Naive thymus-derived CD4-positive, alpha-beta T cell (primary cell): Measurements from ENCODE around the gene ARFGAP2. TPM values are rescaled to one million over a fixed set of nuclear protein-coding genes. Genes with fewer than 3 reads are reported as not detected.
"Not testable (repeated sequence)": the region's sequence is repeated elsewhere in the genome, so short reads cannot be mapped to it uniquely, and the experiment has no call there.

Source experiments
- ATAC-seq: fragments of 150-1000 bp; cut with Tn5 transposase; 2 replicates; pipeline ENCODE4 v1.10.0; 2021; ENCODE audit warnings: mild to moderate bottlenecking, moderate library complexity
- CTCF ChIA-PET: fragments of 350-600 bp; sonication (Branson Sonifier 250); formaldehyde crosslinking; loops from one replicate; lab custom pipeline; 2021; ENCODE audit warnings: antibody characterized with exemption; lab: Charles Lee
- POLR2A ChIA-PET: fragments of 350-600 bp; sonication (Branson Sonifier 250); formaldehyde crosslinking; loops from one replicate; lab custom pipeline; 2021; ENCODE audit warnings: antibody characterized with exemption, inconsistent platforms; lab: Charles Lee
- DNase-seq, 9 donors: peaks; one replicate each; pipeline versions ENCODE4 v3.0.0 to v3.0.0-alpha.2; 2020 to 2022; ENCODE audit warnings: mixed read lengths in 1 of 9
- H3K27ac ChIP-seq: one replicate; pipeline ENCODE4 v1.7.0; 2013; ENCODE audit warnings: mild to moderate bottlenecking, low read depth, low read length, moderate library complexity
- H3K27me3 ChIP-seq, 2 donors: one replicate each; pipeline ENCODE4 v1.7.0; 2013; ENCODE audit warnings: low read length in 2 of 2, mild to moderate bottlenecking in 2 of 2, moderate library complexity in 2 of 2; ENCODE audit not compliant: control insufficient read depth in 2 of 2, insufficient read depth in 2 of 2
- H3K36me3 ChIP-seq, 3 experiments: 1 replicate in 2 of 3; 2 replicates in 1 of 3; pipeline ENCODE4 v1.7.0; 2013; ENCODE audit warnings: low read length in 3 of 3, mild to moderate bottlenecking in 3 of 3, moderate library complexity in 1 of 3; ENCODE audit not compliant: insufficient read depth in 3 of 3, control insufficient read depth in 2 of 3
- H3K4me1 ChIP-seq, 2 donors: one replicate each; pipeline ENCODE4 v1.7.0; 2013; ENCODE audit warnings: low read length in 2 of 2, mild to moderate bottlenecking in 2 of 2, moderate library complexity in 1 of 2; ENCODE audit not compliant: control insufficient read depth in 2 of 2, insufficient read depth in 2 of 2
- H3K4me3 ChIP-seq: 2 replicates; pipeline ENCODE4 v1.7.0; 2013; ENCODE audit warnings: mild to moderate bottlenecking, low read length
- H3K9me3 ChIP-seq, 3 experiments: 1 replicate in 2 of 3; 2 replicates in 1 of 3; pipeline ENCODE4 v1.7.0; 2013; ENCODE audit warnings: low read length in 3 of 3; ENCODE audit not compliant: control insufficient read depth in 2 of 3
- H3K27ac Mint-ChIP-seq, 9 donors: one replicate each; pipeline ENCODE4 v1.8.0; 2020 to 2022; ENCODE audit warnings: mixed read lengths in 9 of 9, mild to moderate bottlenecking in 8 of 9, moderate library complexity in 5 of 9, inconsistent platforms in 2 of 9
- H3K27me3 Mint-ChIP-seq, 5 donors: one replicate each; pipeline ENCODE4 v1.8.0; 2021 to 2022; ENCODE audit warnings: mixed read lengths in 5 of 5, mild to moderate bottlenecking in 1 of 5
- H3K36me3 Mint-ChIP-seq, 5 donors: one replicate each; pipeline ENCODE4 v1.8.0; 2020 to 2022; ENCODE audit warnings: mixed read lengths in 5 of 5, mild to moderate bottlenecking in 3 of 5, inconsistent platforms in 1 of 5
- H3K4me1 Mint-ChIP-seq, 7 donors: one replicate each; pipeline ENCODE4 v1.8.0; 2020 to 2022; ENCODE audit warnings: mixed read lengths in 7 of 7, mild to moderate bottlenecking in 3 of 7, inconsistent platforms in 1 of 7
- H3K4me3 Mint-ChIP-seq, 10 donors: one replicate each; pipeline ENCODE4 v1.8.0; 2020 to 2022; ENCODE audit warnings: mild to moderate bottlenecking in 10 of 10, mixed read lengths in 10 of 10, moderate library complexity in 6 of 10, inconsistent platforms in 2 of 10
- H3K9me3 Mint-ChIP-seq, 11 donors: one replicate each; pipeline ENCODE4 v1.8.0; 2020 to 2022; ENCODE audit warnings: mixed read lengths in 11 of 11, mild to moderate bottlenecking in 4 of 11, inconsistent platforms in 1 of 11, moderate library complexity in 1 of 11
- intact Hi-C, 2 donors: fragments of 100-400 bp; cut with micrococcal nuclease; formaldehyde crosslinking; loops; one replicate each; pipeline ENCODE4 v1.15.1; 2023
- polyA plus RNA-seq, 2 donors: library from polyadenylated mRNA; unstranded; fragments of 300-500 nt; fragmentation: Illumina TruSeq; gene quantifications; one replicate each; pipeline ENCODE4 v1.2.3, GENCODE V29; 2021
- total RNA-seq, 6 experiments: library from RNA in 5 of 6; stranded (reverse) in 5 of 6; gene quantifications; 1 replicate in 5 of 6; 2 replicates in 1 of 6; pipeline ENCODE4 v1.2.3 and lab custom pipeline; 2021 to 2026

Gene ARFGAP2
- total and polyA plus RNA-seq, 7 experiments from 2014 or later: 107 to 220 (median 145) TPM

DNA sequence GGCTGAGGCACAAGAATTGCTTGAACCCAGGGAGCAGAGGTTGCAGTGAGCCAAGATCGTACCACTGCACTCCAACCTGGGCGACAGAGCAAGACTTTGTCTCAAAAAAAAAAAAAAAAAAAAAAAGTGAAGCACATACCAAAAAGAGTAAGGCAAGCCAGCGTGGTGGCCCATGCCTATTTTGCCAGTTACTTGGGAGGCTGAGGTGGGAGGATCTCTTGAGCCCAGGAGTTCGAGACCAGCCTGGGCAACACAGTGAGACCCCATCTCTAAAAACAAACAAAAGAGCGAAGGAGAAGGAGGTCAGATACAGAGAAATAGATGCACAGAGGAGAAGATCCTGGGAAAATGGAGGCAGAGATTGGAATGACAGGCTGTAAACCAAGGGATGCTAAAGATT is 29.9 kb upstream of the ARFGAP2 start:
- H3K27ac Mint-ChIP-seq, intact Hi-C loops, H3K4me3 Mint-ChIP-seq, H3K36me3 Mint-ChIP-seq, H3K9me3 ChIP-seq, H3K4me1 Mint-ChIP-seq, ATAC-seq, H3K36me3 ChIP-seq, H3K4me1 ChIP-seq, CTCF ChIA-PET, H3K9me3 Mint-ChIP-seq, POLR2A ChIA-PET, DNase-seq, H3K4me3 ChIP-seq, H3K27ac ChIP-seq, H3K27me3 ChIP-seq: not testable (repeated sequence)
- H3K27me3 Mint-ChIP-seq: peaks cover 0 to 17% (median 0%) of the 10 kb centered on the region in 5 donors

DNA sequence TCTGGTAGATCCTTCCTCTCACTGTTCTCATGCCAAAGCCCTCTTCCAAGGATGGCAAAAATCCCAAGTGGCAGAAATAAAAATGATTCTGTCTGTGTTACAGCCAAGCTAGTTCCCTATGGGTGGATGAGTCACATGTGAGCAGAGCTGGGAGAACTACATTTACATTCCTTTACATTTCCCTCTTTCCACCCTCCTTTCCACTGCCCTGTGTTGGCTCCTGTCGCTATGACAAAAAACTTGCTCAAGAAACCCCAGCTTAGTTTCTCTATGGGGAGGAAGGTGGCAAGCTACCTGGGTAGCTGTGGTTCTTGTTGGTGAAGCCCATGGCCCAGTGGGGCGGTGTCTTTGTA is 27.9 kb upstream of the ARFGAP2 start:
- CTCF ChIA-PET: no interaction called here
- H3K27ac Mint-ChIP-seq: peak overlapping the region in 1 of 9 donors; percentile 46
- Histone ChIP-seq H3K4me1 (no peaks in the 10 kb centered on the region), H3K27ac (no peak overlapping the region), H3K9me3 (no peaks in the 10 kb centered on the region), H3K36me3 (no peaks in the 10 kb centered on the region), H3K27me3 (no peaks in the 10 kb centered on the region), H3K4me3 (no peak overlapping the region)
- intact Hi-C loops: no loop called here
- POLR2A ChIA-PET: interaction anchor here (0.6 to 1.2 kb wide), 2 partner anchors 48 to 138 kb away, joined by 3 read pairs; no protein-coding TSS in a partner anchor
- peaks cover 0 to 22% (median 0%) of the 10 kb centered on the region in 5 donors for H3K27me3 Mint-ChIP-seq
- H3K4me1 Mint-ChIP-seq: no peaks in the 10 kb centered on the region
- ATAC-seq: no peak
- H3K36me3 Mint-ChIP-seq: no peaks in the 10 kb centered on the region
- no peak overlapping the region for H3K4me3 Mint-ChIP-seq
- H3K9me3 Mint-ChIP-seq: no peaks in the 10 kb centered on the region
- DNase-seq: no peak

DNA sequence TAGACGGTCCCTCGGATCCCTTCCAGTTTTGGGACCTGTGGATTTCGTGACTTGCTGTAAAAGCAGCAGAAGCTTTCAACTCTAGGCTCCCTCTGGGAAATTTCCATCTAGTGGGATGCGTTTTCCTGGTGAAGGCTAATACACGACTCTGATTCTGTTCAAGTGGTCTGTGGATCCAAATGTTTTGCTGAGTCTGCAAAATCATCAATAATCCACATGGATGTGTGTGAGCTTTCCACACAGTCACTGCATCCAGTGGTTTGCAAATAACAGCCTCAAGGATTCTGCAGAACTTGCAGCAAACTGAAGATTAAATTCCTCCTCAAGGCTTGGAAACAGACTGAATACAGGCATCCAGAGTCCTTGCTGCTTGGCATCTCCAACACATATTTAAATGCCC is 25.9 kb upstream of the ARFGAP2 start:
- ATAC-seq (no peak), DNase-seq (no peak)
- no peaks in the 10 kb centered on the region for H3K9me3 Mint-ChIP-seq
- H3K36me3 Mint-ChIP-seq: no peaks in the 10 kb centered on the region
- peaks cover 0 to 30% (median 0%) of the 10 kb centered on the region in 5 donors for H3K27me3 Mint-ChIP-seq
- H3K36me3 ChIP-seq: no peaks in the 10 kb centered on the region
- H3K27ac Mint-ChIP-seq: no peak overlapping the region
- intact Hi-C loops: no loop called here
- no peak overlapping the region for H3K4me3 ChIP-seq
- H3K4me3 Mint-ChIP-seq: no peak overlapping the region
- no peaks in the 10 kb centered on the region for H3K27me3 ChIP-seq
- no peaks in the 10 kb centered on the region for H3K4me1 ChIP-seq
- H3K27ac ChIP-seq: no peak overlapping the region
- ChIA-PET POLR2A (no interaction called here), CTCF (no interaction called here)
- H3K9me3 ChIP-seq: no peaks in the 10 kb centered on the region
- no peaks in the 10 kb centered on the region for H3K4me1 Mint-ChIP-seq

DNA sequence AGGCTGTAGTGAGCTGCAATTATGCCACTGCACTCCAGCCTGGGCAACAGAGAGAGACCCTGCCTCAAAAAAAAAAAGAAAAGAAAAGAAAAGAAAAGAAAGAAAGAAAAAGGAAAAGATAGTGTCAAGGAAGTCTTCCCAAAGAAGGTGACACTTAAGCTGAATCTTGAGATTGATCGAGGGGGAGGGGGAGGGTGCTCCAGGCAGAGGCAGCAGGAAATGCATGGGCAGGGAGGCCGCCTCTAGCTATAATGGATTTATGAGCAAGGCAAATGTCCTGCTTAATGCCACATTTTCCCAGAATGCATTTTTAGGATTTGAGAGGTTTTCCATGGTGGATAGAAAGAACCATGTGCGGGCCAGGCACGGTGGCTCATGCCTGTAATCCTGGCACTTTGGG is 24.3 kb upstream of the ARFGAP2 start:
- Histone ChIP-seq H3K4me1 (no peaks in the 10 kb centered on the region), H3K36me3 (no peaks in the 10 kb centered on the region), H3K27ac (no peak overlapping the region), H3K9me3 (no peaks in the 10 kb centered on the region), H3K4me3 (no peak overlapping the region), H3K27me3 (no peaks in the 10 kb centered on the region)
- H3K27ac Mint-ChIP-seq: no peak overlapping the region
- peaks cover 0 to 28% (median 0%) of the 10 kb centered on the region in 5 donors for H3K27me3 Mint-ChIP-seq
- H3K4me1 Mint-ChIP-seq: no peaks in the 10 kb centered on the region
- intact Hi-C loops: no loop called here
- CTCF ChIA-PET: no interaction called here
- no peak for ATAC-seq
- no peak overlapping the region for H3K4me3 Mint-ChIP-seq
- POLR2A ChIA-PET: no interaction called here
- no peaks in the 10 kb centered on the region for H3K36me3 Mint-ChIP-seq
- H3K9me3 Mint-ChIP-seq: no peaks in the 10 kb centered on the region
- DNase-seq: no peak

DNA sequence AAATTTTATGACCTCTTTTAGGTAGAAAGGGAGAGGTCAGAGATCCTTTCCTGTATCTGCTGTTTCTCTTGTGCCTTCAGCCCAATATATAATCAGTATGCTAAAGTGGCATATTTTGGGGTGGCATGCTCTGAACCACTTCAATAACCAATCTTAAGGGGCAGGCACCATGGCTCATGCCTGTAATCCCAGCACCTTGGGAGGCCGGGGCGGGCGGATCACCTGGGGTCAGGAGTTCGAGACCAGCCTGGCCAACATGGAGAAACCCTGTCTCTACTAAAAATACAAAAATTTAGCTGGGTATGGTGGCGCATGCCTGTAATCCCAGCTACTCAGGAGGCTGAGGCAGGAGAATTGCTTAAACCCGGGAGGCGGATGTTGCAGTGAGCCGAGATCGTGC is 21.5 kb upstream of the ARFGAP2 start:
- H3K4me3 Mint-ChIP-seq, intact Hi-C loops, DNase-seq, CTCF ChIA-PET, H3K9me3 ChIP-seq, H3K9me3 Mint-ChIP-seq, H3K36me3 Mint-ChIP-seq, H3K27ac Mint-ChIP-seq, H3K4me1 ChIP-seq, H3K27ac ChIP-seq, POLR2A ChIA-PET, H3K4me3 ChIP-seq, H3K36me3 ChIP-seq, ATAC-seq, H3K4me1 Mint-ChIP-seq, H3K27me3 ChIP-seq: not testable (repeated sequence)
- H3K27me3 Mint-ChIP-seq: peaks cover 0 to 30% (median 0%) of the 10 kb centered on the region in 5 donors

DNA sequence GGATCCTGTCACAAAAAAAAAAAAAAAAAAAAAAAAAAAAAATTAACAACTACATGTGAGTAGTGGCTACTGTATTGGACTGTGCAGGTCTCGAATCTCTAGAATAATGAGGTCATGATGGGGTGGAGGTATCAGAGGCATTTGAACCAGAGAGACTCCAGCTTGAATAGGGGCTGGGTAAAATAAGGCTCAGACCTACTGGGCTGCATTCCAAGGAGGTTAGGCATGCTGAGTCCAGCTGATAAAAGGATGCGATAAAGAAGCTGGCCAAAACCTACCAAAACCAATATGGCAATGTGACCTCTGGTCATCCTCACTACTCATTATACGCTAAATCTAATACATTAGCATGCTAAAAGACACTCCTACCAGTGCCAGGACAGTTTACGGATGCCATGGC is 15.4 kb upstream of the ARFGAP2 start:
- CTCF ChIA-PET: no interaction called here
- POLR2A ChIA-PET: interaction anchor here (0.6 to 1.2 kb wide), 3 partner anchors 15 to 422 kb away, joined by 3 to 6 read pairs (median 3); no protein-coding TSS in a partner anchor
- Histone ChIP-seq H3K27ac (no peak overlapping the region), H3K4me3 (no peak overlapping the region), H3K27me3 (no peaks in the 10 kb centered on the region), H3K9me3 (no peaks in the 10 kb centered on the region), H3K36me3 (no peaks in the 10 kb centered on the region), H3K4me1 (peaks cover under 1 to 1% of the 10 kb centered on the region in 2 donors)
- ATAC-seq (no peak), DNase-seq (no peak)
- Mint-ChIP-seq H3K9me3 (no peaks in the 10 kb centered on the region), H3K27me3 (peaks cover 0 to 49% (median 6%) of the 10 kb centered on the region in 5 donors), H3K4me1 (peaks cover 0 to 4% (median 0%) of the 10 kb centered on the region in 7 donors), H3K27ac (no peak overlapping the region), H3K36me3 (no peaks in the 10 kb centered on the region), H3K4me3 (no peak overlapping the region)
- intact Hi-C loops: no loop called here

DNA sequence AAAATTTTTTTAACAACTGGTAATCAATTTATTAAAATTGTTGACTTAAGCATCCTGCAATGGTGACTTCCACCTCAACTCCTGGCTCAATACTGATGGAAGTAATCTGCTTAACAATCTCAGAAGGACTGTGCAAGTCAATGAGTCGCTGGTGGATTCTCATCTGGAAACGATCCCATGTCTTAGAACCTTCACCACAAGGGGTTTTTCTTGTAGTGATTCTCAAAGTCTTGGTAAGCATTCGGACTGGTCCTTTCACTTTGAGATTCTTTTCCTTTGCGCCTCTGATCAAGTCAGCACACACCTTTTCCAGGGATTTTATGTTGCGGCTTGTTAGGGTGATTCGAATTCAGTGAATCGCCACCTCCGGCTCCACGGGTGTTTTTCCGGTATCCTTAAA is 14.5 kb upstream of the ARFGAP2 start:
- H3K9me3 ChIP-seq, H3K4me1 ChIP-seq, H3K27ac ChIP-seq, H3K27me3 ChIP-seq, POLR2A ChIA-PET, ATAC-seq, H3K36me3 ChIP-seq, intact Hi-C loops, H3K36me3 Mint-ChIP-seq, DNase-seq, H3K4me3 Mint-ChIP-seq, CTCF ChIA-PET, H3K9me3 Mint-ChIP-seq, H3K4me3 ChIP-seq, H3K4me1 Mint-ChIP-seq: not testable (repeated sequence)
- H3K27me3 Mint-ChIP-seq: peaks cover 0 to 53% (median 6%) of the 10 kb centered on the region in 5 donors
- H3K27ac Mint-ChIP-seq: peak overlapping the region in 1 of 9 donors; percentile 32
